ELF-1 (cell line): ENCODE results near the gene ZBTB20.
A peak's percentile ranks its signal among the peaks of the same experiment; 100 is the strongest.

Experiments used
- DNase-seq: peaks from one replicate; pipeline ENCODE4 v3.0.0-alpha.2; 2016; ENCODE audit warnings: low read depth, low spot score

The ZBTB20 gene

DNA sequence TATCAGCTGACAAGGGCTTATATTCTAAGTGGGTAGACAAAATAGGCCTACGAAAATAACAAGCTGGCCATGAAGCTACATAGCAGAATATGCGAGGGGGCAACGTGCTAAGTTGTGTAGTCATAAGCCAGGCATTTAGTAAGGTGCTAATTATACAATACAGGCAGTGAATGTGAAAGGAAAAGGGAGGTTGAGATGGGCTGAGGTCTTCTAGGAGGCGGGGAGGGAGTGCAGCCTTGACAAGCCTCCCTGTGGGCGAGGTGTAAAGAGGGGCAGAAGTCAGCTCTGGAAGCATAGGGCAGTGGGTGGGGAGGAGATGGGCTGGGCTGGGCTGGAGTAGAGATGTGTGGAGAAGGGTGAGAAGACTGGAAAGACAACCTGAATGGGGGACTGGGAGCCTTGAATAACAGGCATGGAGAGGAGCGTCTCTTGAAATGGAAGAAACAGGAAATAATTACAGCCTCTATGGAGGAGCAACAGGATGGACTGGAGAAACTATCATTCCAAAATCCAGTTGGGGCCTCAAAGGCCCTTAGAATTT is 852.1 kb downstream of the ZBTB20 start:
- no peak for DNase-seq

GRCh38 chr3:114293838-114294535 is 853.1 kb downstream of the ZBTB20 start, which contains the start of gene TIGIT:
Gene TIGIT (plus strand): TSS chr3:114294028. CDS start chr3:114294062, 34 bp downstream.
- no peak for DNase-seq

- DNase-seq = peak; percentile 95
These were observed 855.9 kb downstream of the ZBTB20 start for GRCh38 chr3:114290911-114291901.

DNA sequence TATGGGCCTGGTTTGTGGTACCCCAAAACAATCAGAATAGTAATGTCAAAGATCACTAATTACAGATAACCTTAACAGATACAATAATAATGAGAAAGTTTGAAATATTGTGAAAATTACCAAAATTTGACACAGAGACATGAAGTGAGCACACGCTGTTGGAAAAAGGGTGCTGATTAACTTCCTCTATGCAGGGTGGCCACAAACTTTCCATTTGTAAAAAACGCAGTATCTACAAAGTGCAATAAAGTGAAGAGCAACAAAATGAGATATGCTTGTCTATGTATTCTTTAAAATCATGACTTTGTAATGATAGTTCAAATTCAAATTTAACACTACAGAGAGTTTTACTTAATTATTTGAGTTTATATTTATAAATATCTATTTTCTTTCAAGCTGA is 860.8 kb downstream of the ZBTB20 start:
- no peak for DNase-seq

GRCh38 chr3:114285648-114286230 is 861.3 kb downstream of the ZBTB20 start:
- no peak for DNase-seq

DNA sequence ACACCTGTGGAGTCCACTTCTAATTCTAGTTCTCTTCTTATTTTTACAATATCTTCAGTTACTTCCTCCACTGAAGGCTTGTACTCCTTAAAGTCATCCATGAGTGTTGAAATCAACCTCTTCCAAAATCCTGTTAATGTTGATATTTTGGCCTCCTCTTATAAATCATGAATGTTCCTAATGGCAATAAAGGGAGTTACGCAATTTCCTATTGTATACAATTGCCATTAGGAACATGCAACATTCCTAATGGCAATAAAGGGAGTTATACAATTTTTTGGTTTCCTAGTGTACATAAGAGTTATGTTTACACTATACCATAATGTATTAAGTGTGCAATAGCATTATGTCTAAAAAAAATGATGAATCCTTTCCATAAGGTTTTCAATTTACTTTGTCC is 862.4 kb downstream of the ZBTB20 start:
- no peak for DNase-seq
